Prostate gland (tissue), 2 donors: ENCODE results near the gene FXYD4.

Experiments
- POLR2A ChIP-seq: fragments of 450-650 bp; IDR thresholded peaks from one replicate; pipeline ENCODE4 v1.6.1; 2016; ENCODE audit warnings: antibody characterized with exemption, mild to moderate bottlenecking
- TF ChIP-seq, protein P1 (sequence below), 4 experiments: fragments of 200-600 bp in 2 of 4; fragments of 450-650 bp in 2 of 4; sonication (generic) in 2 of 4; IDR thresholded peaks; 1 replicate in 3 of 4; 2 replicates in 1 of 4; pipeline ENCODE4 v1.5.1; 2016 to 2019; ENCODE audit warnings: antibody characterized with exemption in 4 of 4, mild to moderate bottlenecking in 2 of 4, moderate library complexity in 2 of 4

DNA sequence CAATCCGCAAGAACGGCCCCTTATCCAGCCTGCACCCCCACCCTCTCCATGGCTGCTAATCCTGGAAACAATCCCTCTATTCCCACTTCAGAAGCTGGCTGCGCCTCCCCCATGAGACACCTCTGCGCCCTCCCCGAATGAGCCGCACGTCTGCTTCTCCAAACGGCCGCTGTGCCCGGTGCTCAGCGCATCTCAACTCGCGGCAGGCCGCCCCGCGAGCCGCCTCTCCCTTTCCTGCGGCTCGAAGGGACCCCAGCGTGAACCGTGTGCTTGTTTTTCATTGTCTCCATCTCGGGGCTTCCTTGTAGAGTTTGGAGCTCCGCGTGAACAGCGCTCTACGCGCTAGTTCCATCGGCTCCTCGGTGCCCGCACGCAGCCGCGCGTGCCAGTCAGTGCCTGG lies 20.8 kb upstream of the FXYD4 start:
- TF ChIP-seq, protein P1, sequence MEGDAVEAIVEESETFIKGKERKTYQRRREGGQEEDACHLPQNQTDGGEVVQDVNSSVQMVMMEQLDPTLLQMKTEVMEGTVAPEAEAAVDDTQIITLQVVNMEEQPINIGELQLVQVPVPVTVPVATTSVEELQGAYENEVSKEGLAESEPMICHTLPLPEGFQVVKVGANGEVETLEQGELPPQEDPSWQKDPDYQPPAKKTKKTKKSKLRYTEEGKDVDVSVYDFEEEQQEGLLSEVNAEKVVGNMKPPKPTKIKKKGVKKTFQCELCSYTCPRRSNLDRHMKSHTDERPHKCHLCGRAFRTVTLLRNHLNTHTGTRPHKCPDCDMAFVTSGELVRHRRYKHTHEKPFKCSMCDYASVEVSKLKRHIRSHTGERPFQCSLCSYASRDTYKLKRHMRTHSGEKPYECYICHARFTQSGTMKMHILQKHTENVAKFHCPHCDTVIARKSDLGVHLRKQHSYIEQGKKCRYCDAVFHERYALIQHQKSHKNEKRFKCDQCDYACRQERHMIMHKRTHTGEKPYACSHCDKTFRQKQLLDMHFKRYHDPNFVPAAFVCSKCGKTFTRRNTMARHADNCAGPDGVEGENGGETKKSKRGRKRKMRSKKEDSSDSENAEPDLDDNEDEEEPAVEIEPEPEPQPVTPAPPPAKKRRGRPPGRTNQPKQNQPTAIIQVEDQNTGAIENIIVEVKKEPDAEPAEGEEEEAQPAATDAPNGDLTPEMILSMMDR (IDR thresholded peaks at IDR 0.05), result no peak
- TF ChIP-seq POLR2A, result no peak
